Uterus (tissue), 2 donors: ENCODE measurements around the gene DLG1.

Source experiments
- CTCF ChIP-seq, 4 experiments: fragments of 200-600 bp in 2 of 4; fragments of 450-650 bp in 2 of 4; sonication (generic) in 2 of 4; IDR thresholded peaks; one replicate each; pipeline ENCODE4 v1.5.1; 2016 to 2019; ENCODE audit warnings: antibody characterized with exemption in 4 of 4, mild to moderate bottlenecking in 2 of 4, moderate library complexity in 1 of 4
- POLR2A ChIP-seq, 2 donors: fragments of 450-650 bp; IDR thresholded peaks; one replicate each; pipeline ENCODE4 v1.6.1; 2016; ENCODE audit warnings: antibody characterized with exemption in 2 of 2, mild to moderate bottlenecking in 1 of 2, moderate library complexity in 1 of 2

DNA sequence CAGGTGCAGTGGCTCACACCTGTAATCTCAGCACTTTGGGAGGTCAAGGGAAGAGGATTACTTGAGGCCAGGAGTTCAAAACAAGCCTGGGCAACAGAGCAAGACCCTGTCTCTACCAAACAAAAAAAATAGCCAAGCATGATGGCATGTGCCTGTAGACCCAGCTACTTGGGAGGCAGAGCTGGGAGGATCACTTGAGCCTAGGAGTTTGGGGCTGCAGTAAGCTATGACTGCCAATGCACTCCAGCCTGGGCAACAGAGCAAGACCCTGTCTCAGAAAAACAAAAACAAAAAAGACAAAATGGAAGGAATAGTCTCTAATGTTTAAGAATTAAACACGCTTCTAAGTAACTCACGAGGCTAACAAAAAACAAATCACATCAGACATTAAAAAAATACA, 106.5 kb downstream of the DLG1 start:
- TF ChIP-seq CTCF (IDR thresholded peaks at IDR 0.05), result no peak
- no peak for TF ChIP-seq POLR2A (IDR thresholded peaks at IDR 0.05)
